ENCODE measurements around the gene AVEN. TPM values are rescaled to one million over a fixed set of nuclear protein-coding genes. Genes with fewer than 3 reads are reported as not detected.

The AVEN gene
- polyA plus RNA-seq, 1 experiment = 22.2 TPM

DNA sequence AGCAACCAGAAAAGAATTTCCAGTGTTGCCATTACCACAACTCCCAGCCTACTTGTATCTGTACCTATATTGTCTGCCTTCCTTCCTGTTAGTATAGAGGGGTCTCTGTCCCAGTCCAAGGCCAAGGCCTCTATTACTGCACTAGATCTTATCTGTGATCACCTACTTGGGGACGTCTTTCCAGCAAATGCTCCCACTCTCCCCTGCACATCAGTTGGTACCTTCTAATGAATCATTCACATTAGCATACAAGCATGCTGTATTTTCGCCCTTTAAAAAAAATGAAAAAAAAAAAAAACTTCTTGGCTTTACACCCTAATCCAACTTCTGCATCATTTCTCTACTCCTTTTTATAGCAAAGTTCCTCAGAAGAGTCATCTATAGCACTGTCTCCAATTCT lies 4.8 kb upstream of the AVEN start:
- CTCF ChIA-PET = no interaction called here
- POLR2A ChIA-PET = no interaction called here
- no peak for DNase-seq (ENCODE audit: low read depth, low spot score)
- Histone ChIP-seq H3K27me3 (ENCODE audit: control insufficient read depth, insufficient read depth, low read length) (no peaks in the 10 kb centered on the region), H3K27ac (ENCODE audit: low read depth, low read length) (no peak overlapping the region), H3K4me3 (ENCODE audit: low read depth, low read length) (no peak overlapping the region), H3K9me3 (ENCODE audit: control insufficient read depth, insufficient read depth, low read length) (no peaks in the 10 kb centered on the region)
- TF ChIP-seq, protein P1, sequence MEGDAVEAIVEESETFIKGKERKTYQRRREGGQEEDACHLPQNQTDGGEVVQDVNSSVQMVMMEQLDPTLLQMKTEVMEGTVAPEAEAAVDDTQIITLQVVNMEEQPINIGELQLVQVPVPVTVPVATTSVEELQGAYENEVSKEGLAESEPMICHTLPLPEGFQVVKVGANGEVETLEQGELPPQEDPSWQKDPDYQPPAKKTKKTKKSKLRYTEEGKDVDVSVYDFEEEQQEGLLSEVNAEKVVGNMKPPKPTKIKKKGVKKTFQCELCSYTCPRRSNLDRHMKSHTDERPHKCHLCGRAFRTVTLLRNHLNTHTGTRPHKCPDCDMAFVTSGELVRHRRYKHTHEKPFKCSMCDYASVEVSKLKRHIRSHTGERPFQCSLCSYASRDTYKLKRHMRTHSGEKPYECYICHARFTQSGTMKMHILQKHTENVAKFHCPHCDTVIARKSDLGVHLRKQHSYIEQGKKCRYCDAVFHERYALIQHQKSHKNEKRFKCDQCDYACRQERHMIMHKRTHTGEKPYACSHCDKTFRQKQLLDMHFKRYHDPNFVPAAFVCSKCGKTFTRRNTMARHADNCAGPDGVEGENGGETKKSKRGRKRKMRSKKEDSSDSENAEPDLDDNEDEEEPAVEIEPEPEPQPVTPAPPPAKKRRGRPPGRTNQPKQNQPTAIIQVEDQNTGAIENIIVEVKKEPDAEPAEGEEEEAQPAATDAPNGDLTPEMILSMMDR (IDR thresholded peaks at IDR 0.05; ENCODE audit: low read depth, low read length) = no peak

DNA sequence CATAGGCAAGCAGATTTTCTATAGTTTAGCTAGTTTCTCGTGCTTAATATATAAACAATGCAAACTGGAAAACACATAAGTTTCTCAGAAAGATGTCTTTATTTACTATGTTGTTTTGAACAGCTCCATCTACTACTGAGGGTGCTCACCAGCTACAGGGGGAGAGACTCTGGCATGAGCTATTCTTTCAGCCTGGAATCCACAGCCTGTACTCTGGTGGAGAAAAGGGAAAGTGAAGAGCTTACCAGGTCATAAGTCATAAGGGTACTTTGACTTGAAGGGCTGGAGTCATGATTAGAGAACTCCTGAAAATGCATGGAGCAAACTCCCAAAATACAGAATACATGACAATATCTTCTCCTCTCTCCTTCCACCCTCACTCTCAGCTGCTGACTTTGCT lies 4.4 kb upstream of the AVEN start:
- TF ChIP-seq, protein P1 (IDR thresholded peaks at IDR 0.05; ENCODE audit: low read depth, low read length) = no peak
- no peak for DNase-seq (ENCODE audit: low read depth, low spot score)
- ChIA-PET POLR2A (no interaction called here), CTCF (no interaction called here)
- Histone ChIP-seq H3K27ac (ENCODE audit: low read depth, low read length) (no peak overlapping the region), H3K27me3 (ENCODE audit: control insufficient read depth, insufficient read depth, low read length) (no peaks in the 10 kb centered on the region), H3K4me3 (ENCODE audit: low read depth, low read length) (no peak overlapping the region), H3K9me3 (ENCODE audit: control insufficient read depth, insufficient read depth, low read length) (no peaks in the 10 kb centered on the region; the same call in 1 of the 2 replicates)

DNA sequence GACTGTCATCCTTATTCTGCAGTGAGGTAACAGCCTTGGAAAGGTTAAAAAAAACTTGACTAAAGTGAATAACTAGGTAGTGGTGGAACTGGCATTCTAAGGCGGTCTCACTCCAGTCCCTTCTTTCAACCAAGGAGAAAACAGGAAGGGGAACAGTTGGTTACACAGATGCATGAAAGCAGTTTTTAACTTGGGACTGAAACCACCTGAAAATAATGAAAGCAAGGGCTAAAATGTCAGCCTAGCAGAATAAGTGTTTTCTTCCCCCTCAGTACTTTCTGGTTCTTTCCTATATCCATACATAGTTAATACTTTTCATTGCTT lies 748 bp upstream of the AVEN start:
- H3K4me3 ChIP-seq (ENCODE audit: low read depth, low read length) = peak overlapping the region; percentile 95
- ChIA-PET POLR2A (interaction anchor here (0.6 kb wide), 1 partner anchor 46 kb away, joined by 6 read pairs; no protein-coding TSS in a partner anchor), CTCF (no interaction called here)
- TF ChIP-seq, protein P1 (IDR thresholded peaks at IDR 0.05; ENCODE audit: low read depth, low read length) = no peak
- no peaks in the 10 kb centered on the region for H3K27me3 ChIP-seq (ENCODE audit: control insufficient read depth, insufficient read depth, low read length)
- no peaks in the 10 kb centered on the region; the same call in 1 of the 2 replicates for H3K9me3 ChIP-seq (ENCODE audit: control insufficient read depth, insufficient read depth, low read length)
- no peak overlapping the region for H3K27ac ChIP-seq (ENCODE audit: low read depth, low read length)
- no peak for DNase-seq (ENCODE audit: low read depth, low spot score)

DNA sequence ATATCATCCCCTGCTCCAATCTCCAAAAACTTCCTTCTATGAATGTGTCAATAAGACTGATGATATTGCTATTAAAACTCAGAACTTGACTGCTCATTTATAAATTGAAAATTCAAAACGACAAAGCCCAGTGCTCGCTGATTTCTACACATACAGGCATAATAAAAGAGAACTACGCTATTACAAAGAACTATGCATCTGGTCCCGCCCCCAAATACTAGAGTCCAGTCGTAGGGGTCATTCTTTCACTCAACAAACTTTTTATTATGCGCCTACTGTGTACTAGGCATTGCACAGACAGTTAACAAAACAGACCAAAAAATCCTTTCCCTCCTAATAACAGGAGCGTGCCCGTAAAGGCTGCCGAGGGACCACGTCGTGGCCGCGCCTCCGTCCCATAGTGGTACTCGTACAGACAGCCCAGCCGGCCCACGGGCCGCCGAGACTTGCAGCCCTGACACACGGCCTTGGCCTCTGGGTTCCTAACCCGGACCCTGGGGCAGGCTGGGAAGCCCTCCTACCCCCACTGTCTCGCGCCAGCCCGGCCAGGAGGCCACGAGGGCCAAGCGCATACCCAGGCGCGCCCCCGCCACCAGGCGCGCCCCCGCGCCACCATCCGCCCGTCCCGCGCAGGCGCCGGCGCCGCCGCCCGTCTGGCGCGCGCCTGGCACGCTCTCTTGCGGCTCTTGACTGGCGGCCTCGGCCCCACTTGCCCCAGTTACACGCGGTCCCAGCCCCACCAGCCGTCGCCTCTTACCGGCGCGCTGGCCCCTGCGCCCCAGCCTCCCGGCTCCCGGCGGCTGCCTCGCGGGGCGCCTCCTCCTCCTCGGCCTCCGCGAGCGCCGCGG lies 757 bp downstream of the AVEN start:
- Histone ChIP-seq H3K4me3 (ENCODE audit: low read depth, low read length) (peak overlapping the region; percentile 95), H3K9me3 (ENCODE audit: control insufficient read depth, insufficient read depth, low read length) (no peaks in the 10 kb centered on the region; the same call in 1 of the 2 replicates), H3K27ac (ENCODE audit: low read depth, low read length) (peak overlapping the region; percentile 78), H3K27me3 (ENCODE audit: control insufficient read depth, insufficient read depth, low read length) (no peaks in the 10 kb centered on the region)
- TF ChIP-seq, protein P1 (IDR thresholded peaks at IDR 0.05; ENCODE audit: low read depth, low read length) = no peak
- CTCF ChIA-PET = interaction anchor here (1.0 kb wide), 1 partner anchor 301 kb away, joined by 6 read pairs; no protein-coding TSS in a partner anchor
- no peak for DNase-seq (ENCODE audit: low read depth, low spot score)
- POLR2A ChIA-PET = interaction anchor here (1.0 kb wide), 1 partner anchor 11 kb away, joined by 7 read pairs; no protein-coding TSS in a partner anchor
